ENCODE measurements around the gene FUZ.

Gene FUZ

DNA sequence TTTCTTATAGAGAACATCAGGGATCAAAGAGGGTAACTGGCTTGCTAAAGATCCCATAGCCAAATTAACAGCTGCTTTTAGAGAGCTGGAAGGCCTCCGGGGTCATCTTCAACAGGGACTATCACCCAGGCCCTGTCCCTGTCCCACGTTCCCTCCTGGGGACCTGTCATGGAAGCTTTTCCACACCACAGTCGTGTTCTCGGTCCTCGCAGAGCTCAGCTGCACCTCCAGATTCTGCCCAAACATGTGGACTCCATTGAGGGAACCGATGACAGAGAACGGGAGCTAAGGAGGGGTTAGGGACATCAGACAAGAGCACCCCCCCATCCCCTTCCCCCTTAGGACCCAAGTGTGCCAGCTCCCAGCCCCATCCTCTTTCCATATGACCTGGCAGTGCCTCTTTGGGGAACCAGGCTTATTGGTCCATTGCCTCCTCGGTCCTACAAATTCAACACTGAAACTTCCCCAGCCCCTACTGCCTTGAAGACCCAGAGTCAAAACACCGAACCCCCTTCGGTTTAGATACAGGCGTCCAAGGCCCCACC is 568 bp downstream of the FUZ start:
- no peaks in the 10 kb centered on the region for H3K9me3 ChIP-seq
- TF ChIP-seq, protein P1, sequence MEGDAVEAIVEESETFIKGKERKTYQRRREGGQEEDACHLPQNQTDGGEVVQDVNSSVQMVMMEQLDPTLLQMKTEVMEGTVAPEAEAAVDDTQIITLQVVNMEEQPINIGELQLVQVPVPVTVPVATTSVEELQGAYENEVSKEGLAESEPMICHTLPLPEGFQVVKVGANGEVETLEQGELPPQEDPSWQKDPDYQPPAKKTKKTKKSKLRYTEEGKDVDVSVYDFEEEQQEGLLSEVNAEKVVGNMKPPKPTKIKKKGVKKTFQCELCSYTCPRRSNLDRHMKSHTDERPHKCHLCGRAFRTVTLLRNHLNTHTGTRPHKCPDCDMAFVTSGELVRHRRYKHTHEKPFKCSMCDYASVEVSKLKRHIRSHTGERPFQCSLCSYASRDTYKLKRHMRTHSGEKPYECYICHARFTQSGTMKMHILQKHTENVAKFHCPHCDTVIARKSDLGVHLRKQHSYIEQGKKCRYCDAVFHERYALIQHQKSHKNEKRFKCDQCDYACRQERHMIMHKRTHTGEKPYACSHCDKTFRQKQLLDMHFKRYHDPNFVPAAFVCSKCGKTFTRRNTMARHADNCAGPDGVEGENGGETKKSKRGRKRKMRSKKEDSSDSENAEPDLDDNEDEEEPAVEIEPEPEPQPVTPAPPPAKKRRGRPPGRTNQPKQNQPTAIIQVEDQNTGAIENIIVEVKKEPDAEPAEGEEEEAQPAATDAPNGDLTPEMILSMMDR (IDR thresholded peaks at IDR 0.05; ENCODE audit: low read depth, low read length): no peak
- DNase-seq: no peak

DNA sequence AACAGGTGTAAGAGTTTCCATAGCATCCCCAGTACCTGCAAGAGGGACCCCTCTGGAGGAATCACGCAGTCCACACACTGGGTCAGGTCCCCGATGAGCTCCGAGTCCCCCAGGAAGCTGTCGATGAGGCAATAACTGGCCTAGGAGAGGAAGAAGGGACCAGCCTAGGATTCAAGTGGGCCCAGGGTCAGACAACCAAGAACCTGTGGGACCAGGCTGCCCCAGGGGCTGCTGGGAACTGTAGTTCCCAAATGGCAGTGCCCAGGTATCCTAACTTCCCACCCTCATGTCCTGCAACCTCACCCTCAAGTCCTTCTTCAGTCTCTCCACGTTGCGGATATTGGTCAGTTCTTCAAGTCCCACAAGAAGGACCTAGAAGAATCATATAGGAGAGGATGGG is 1.8 kb downstream of the FUZ start:
- DNase-seq: no peak
- H3K36me3 ChIP-seq: 0 out of 2 replicates have a peak, but pooled peaks cover 3% of the 10 kb centered on the region
- H3K4me3 ChIP-seq (ENCODE audit: low read depth, low read length): no peak overlapping the region
- H3K4me1 ChIP-seq: peaks cover 8% of the 10 kb centered on the region
- TF ChIP-seq, protein P1 (IDR thresholded peaks at IDR 0.05; ENCODE audit: low read depth, low read length): no peak
- no peaks in the 10 kb centered on the region for H3K27me3 ChIP-seq
- no peaks in the 10 kb centered on the region for H3K9me3 ChIP-seq

More for the DNA sequence above, 568 bp downstream of the FUZ start:
- Histone ChIP-seq H3K27me3 (no peaks in the 10 kb centered on the region), H3K4me1 (peaks cover 8% of the 10 kb centered on the region), H3K4me3 (ENCODE audit: low read depth, low read length) (peak overlapping the region; percentile 75), H3K36me3 (0 out of 2 replicates have a peak, but pooled peaks cover 3% of the 10 kb centered on the region)

DNA sequence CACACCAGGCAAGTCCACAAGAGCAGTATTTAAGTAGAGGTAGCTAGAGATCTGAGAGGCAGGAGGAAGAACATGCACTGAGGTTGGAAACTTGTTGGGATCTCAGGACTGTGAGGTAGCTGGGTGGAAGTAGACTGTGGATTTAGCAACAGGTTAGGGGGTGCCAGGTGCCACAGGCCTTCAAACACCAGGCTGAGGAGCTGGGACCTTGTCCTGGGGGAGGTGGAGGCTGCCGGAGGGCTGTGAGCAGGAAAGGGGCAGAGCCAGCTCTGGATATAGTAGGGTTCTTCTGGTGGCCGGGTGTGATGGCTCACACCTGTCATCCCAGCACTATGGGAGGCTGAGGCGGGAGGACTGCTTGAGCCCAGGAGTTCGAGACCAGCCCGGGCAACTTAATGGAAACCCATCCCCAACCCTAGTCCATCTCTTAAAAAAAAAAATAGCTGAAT is 3.1 kb downstream of the FUZ start:
- DNase-seq: no peak
- Histone ChIP-seq H3K9me3 (no peaks in the 10 kb centered on the region), H3K4me1 (peaks cover 8% of the 10 kb centered on the region), H3K36me3 (0 out of 2 replicates have a peak, but pooled peaks cover 3% of the 10 kb centered on the region), H3K4me3 (ENCODE audit: low read depth, low read length) (peak overlapping the region; percentile 62; the same call in 1 of the 2 replicates), H3K27me3 (no peaks in the 10 kb centered on the region)
- TF ChIP-seq, protein P1 (IDR thresholded peaks at IDR 0.05; ENCODE audit: low read depth, low read length): no peak

DNA sequence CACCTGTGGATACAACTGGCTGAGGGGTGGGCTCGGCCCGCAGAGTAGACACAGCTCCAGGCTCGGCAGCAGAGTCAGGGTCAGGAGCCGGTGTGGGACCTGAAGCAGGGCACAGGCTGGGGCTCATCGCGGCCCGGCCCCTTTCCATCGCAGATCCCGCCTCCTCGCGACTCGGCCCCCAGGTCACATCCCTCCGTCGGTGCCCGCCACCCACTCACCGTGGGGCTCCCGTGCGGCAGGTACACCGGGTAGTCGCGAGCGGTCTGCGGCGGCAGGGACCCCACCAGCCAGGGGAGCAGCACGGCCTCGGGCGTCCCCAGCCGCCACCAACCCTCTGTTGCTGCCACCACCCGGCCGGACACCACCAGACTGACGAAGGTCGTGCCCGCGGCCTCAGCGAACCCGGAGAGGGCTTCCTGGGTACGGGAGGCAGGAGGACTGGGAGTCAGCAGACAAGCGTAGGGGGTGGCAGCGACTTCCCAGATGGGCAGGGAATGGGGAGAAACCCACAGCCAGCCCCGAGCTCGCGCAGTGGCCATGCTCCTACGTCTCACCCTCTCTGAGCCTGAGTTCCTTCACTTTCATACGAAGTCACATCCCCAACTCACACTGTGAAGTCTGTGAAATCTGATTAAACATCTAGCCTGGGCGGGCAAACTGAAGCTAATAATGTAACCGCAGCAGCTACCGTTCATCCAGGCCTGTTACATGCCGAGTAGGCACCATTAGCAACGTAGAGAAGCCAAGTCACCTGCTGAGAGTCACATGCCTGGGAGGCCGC is 3.7 kb downstream of the FUZ start:
- Histone ChIP-seq H3K9me3 (no peaks in the 10 kb centered on the region), H3K4me1 (peaks cover 8% of the 10 kb centered on the region), H3K36me3 (0 out of 2 replicates have a peak, but pooled peaks cover 3% of the 10 kb centered on the region), H3K4me3 (ENCODE audit: low read depth, low read length) (peak overlapping the region; percentile 62), H3K27me3 (no peaks in the 10 kb centered on the region)
- peak; percentile 53 for DNase-seq
- TF ChIP-seq, protein P1 (IDR thresholded peaks at IDR 0.05; ENCODE audit: low read depth, low read length): peak; percentile 21; the same call in 1 of the 2 replicates

DNA sequence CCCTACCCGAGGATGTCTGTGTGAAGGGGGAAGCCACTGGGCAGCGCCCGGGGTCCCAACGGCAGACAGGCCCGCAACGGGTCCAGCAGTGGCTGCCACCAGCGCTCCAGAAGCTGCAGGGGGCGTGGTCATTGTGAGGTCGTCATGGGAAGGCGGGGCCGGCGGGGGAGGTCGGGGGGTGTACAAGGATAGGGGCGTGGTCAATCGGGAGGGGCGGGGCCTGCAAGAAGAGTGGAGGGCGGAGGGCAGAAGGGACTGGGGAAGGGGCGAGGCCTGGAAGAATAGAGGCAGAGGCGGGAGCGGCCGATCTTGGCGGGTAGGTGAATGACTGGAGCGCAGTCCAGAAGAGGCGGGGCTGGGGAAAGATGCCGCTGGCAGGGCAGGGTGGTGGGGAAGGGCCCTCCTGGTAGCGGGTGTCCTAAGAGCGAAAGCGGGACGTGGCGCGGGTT is 4.4 kb downstream of the FUZ start:
- no peaks in the 10 kb centered on the region for H3K9me3 ChIP-seq
- peak overlapping the region; percentile 62 for H3K4me3 ChIP-seq (ENCODE audit: low read depth, low read length)
- no peaks in the 10 kb centered on the region for H3K27me3 ChIP-seq
- TF ChIP-seq, protein P1 (IDR thresholded peaks at IDR 0.05; ENCODE audit: low read depth, low read length): no peak
- 0 out of 2 replicates have a peak, but pooled peaks cover 3% of the 10 kb centered on the region for H3K36me3 ChIP-seq
- peak; percentile 99 for DNase-seq
- peaks cover 8% of the 10 kb centered on the region for H3K4me1 ChIP-seq
